Psoas muscle (tissue), 8 donors: ENCODE data around the gene WBP11. TPM values are rescaled to one million over a fixed set of nuclear protein-coding genes. Genes with fewer than 3 reads are reported as not detected.

ENCODE experiments used
- ATAC-seq, 4 donors: fragments of 200-7000 bp; cut with Tn5 transposase; one replicate each; pipeline ENCODE4 v1.9.1; 2020; ENCODE audit warnings: moderate library complexity in 3 of 4, mild to moderate bottlenecking in 2 of 4
- DNase-seq, 2 donors: peaks; one replicate each; pipeline ENCODE4 v3.0.0-alpha.2; 2020
- H3K27ac ChIP-seq: fragments of 200-600 bp; one replicate; pipeline ENCODE4 v1.8.0; 2022
- H3K27me3 ChIP-seq, 3 donors: fragments of 200-600 bp in 1 of 3; one replicate each; pipeline versions ENCODE4 v1.6.1 to v1.8.0; 2013 to 2022; ENCODE audit warnings: low read length in 2 of 3, mild to moderate bottlenecking in 2 of 3, moderate library complexity in 1 of 3; ENCODE audit not compliant: insufficient read depth in 3 of 3
- H3K36me3 ChIP-seq, 2 donors: fragments of 200-600 bp in 1 of 2; one replicate each; pipeline versions ENCODE4 v1.6.1 to v1.8.0; 2013 to 2022; ENCODE audit warnings: low read depth in 1 of 2, mild to moderate bottlenecking in 1 of 2, moderate library complexity in 1 of 2; ENCODE audit not compliant: insufficient read depth in 1 of 2
- H3K4me1 ChIP-seq: fragments of 200-600 bp; one replicate; pipeline ENCODE4 v1.8.0; 2022
- H3K4me3 ChIP-seq: fragments of 200-600 bp; one replicate; pipeline ENCODE4 v1.8.0; 2022; ENCODE audit warnings: mild to moderate bottlenecking
- H3K9me3 ChIP-seq: fragments of 200-600 bp; one replicate; pipeline ENCODE4 v1.8.0; 2022
- WGBS, 3 donors: extraction: QIAGEN DNeasy Blood & Tissue Kit; methylation state at CpG; one replicate each; pipeline versions ENCODE4 v1.1.6 to v1.1.7; 2013; 5-methylcytosine and 5-hydroxymethylcytosine counted together
- intact Hi-C, 2 donors: fragments of 100-400 bp; cut with DNase I; formaldehyde crosslinking; loops; one replicate each; pipeline versions ENCODE4 v1.11.0 to v1.14.2; 2022
- polyA plus RNA-seq, 3 donors: library from polyadenylated mRNA; stranded (reverse); fragments of 200-250 nt; gene quantifications; one replicate each; pipeline ENCODE4 v1.2.3, GENCODE V29; 2013
- total RNA-seq, 4 donors: library from RNA; stranded (reverse); fragmentation: NEBNext Ultra II Directional in 2 of 4; extraction: Animal tissue kit (Norgen Biotek cat#: 25700) in 2 of 4; gene quantifications; one replicate each; pipeline versions ENCODE4 v1.2.1 to v1.2.4, GENCODE V29; 2021 to 2023
- TF ChIP-seq, protein P1 (sequence below): fragments of 200-600 bp; IDR thresholded peaks from one replicate; pipeline ENCODE4 v1.8.0; 2022; ENCODE audit warnings: antibody characterized with exemption
- donor health status: healthy with polysubstance abuse.
- donor health status: DM: no; HTN: no; CAD: no; lungs with moderate emphysema.
- donor health status: Bipolar disorder and iron deficiency.
- donor health status: healthy.
- donor health status: DM: yes; HTN: yes; CAD: no.
- donor health status: DM: no; HTN: no; CAD: no.
- donor health status: DM: no; HTN: no; CAD: no.
- donor health status: DM: yes; HTN: yes; CAD: no.

The WBP11 gene
- total and polyA plus RNA-seq, 7 donors: 22.7 to 68.0 (median 48.7) TPM

- intact Hi-C loops: loop anchor here in 1 of 2 donors (2.0 kb wide), 1 partner anchor 29 kb away; the partner anchor contains the start of genes C12orf60 and WBP11
- H3K4me1 ChIP-seq: peaks cover 11% of the 10 kb centered on the region
- WGBS, 3 donors: 0 to 1% (median 1%) methylated on average over 65 to 67 of the region's 67 CpGs
- H3K27ac ChIP-seq: peak overlapping the region; percentile 91
- TF ChIP-seq, protein P1, sequence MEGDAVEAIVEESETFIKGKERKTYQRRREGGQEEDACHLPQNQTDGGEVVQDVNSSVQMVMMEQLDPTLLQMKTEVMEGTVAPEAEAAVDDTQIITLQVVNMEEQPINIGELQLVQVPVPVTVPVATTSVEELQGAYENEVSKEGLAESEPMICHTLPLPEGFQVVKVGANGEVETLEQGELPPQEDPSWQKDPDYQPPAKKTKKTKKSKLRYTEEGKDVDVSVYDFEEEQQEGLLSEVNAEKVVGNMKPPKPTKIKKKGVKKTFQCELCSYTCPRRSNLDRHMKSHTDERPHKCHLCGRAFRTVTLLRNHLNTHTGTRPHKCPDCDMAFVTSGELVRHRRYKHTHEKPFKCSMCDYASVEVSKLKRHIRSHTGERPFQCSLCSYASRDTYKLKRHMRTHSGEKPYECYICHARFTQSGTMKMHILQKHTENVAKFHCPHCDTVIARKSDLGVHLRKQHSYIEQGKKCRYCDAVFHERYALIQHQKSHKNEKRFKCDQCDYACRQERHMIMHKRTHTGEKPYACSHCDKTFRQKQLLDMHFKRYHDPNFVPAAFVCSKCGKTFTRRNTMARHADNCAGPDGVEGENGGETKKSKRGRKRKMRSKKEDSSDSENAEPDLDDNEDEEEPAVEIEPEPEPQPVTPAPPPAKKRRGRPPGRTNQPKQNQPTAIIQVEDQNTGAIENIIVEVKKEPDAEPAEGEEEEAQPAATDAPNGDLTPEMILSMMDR: no peak
- H3K36me3 ChIP-seq: no peaks in the 10 kb centered on the region
- DNase-seq: peak; percentile 94 to 97
- no peaks in the 10 kb centered on the region for H3K9me3 ChIP-seq
- no peaks in the 10 kb centered on the region for H3K27me3 ChIP-seq
- peak; percentile 79 to 84 (median 82) for ATAC-seq
- H3K4me3 ChIP-seq: peak overlapping the region; percentile 86
Observed at GRCh38 chr12:14774074-14774905, 29.0 kb downstream of the WBP11 start.

DNA sequence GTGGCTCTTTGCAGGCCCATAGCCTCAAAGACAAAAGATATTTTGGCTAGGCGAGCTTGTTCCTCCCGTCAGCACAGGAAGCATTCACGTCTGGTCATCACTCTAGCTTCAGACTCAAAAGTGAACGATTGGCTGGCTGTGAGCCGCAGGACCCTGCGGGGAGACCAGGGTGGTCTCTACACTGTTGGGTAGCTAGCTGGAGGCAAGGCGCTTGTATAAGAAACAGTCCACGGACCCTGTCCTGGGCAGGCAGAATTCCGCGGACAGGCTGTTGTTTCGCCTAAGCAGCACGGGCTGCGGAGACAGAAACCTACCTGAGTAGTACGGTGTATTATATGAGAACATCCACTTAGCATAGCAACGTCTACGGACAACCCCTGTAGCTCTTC, 29.6 kb downstream of the WBP11 start:
- peak in 1 of 2 donors; percentile 23 for DNase-seq
- peak overlapping the region; percentile 91 for H3K27ac ChIP-seq
- TF ChIP-seq, protein P1: no peak
- no peaks in the 10 kb centered on the region for H3K27me3 ChIP-seq
- peaks cover 15% of the 10 kb centered on the region for H3K4me1 ChIP-seq
- peak overlapping the region; percentile 86 for H3K4me3 ChIP-seq
- H3K36me3 ChIP-seq: no peaks in the 10 kb centered on the region
- WGBS, 3 donors: 13 to 23% (median 16%) methylated on average over 16 of the region's 16 CpGs
- peak in 1 of 4 donors; percentile 0 for ATAC-seq
- intact Hi-C loops: loop anchor here in 1 of 2 donors (2.0 kb wide), 1 partner anchor 29 kb away; the partner anchor contains the start of genes C12orf60 and WBP11
- H3K9me3 ChIP-seq: no peaks in the 10 kb centered on the region

GRCh38 chr12:14772946-14773345, 30.3 kb downstream of the WBP11 start:
- TF ChIP-seq, protein P1: no peak
- Histone ChIP-seq H3K27me3 (no peaks in the 10 kb centered on the region), H3K27ac (no peak overlapping the region), H3K36me3 (no peaks in the 10 kb centered on the region), H3K4me1 (peaks cover 20% of the 10 kb centered on the region), H3K4me3 (no peak overlapping the region), H3K9me3 (no peaks in the 10 kb centered on the region)
- intact Hi-C loops: no loop called here
- WGBS, 3 donors: 90 to 93% (median 93%) methylated on average over 5 of the region's 5 CpGs
- ATAC-seq: no peak
- DNase-seq: no peak

GRCh38 chr12:14771651-14772137, 31.6 kb downstream of the WBP11 start:
- ATAC-seq (no peak), DNase-seq (no peak)
- H3K27me3 ChIP-seq: no peaks in the 10 kb centered on the region
- H3K4me3 ChIP-seq: peak overlapping the region; percentile 91
- peak overlapping the region; percentile 97 for H3K27ac ChIP-seq
- peaks cover 20% of the 10 kb centered on the region for H3K4me1 ChIP-seq
- no peaks in the 10 kb centered on the region for H3K9me3 ChIP-seq
- TF ChIP-seq, protein P1: no peak
- WGBS, 3 donors: 48 to 51% (median 51%) methylated on average over 6 of the region's 6 CpGs
- intact Hi-C loops: no loop called here
- H3K36me3 ChIP-seq: no peaks in the 10 kb centered on the region
